Transverse colon (tissue), 4 donors: ENCODE measurements around the gene CDK10. TPM values are rescaled to one million over a fixed set of nuclear protein-coding genes. Genes with fewer than 3 reads are reported as not detected.

Source experiments
- DNase-seq: peaks from one replicate; pipeline ENCODE4 v3.0.0-alpha.2; 2019
- H3K27ac ChIP-seq, 4 donors: fragments of 200-600 bp; sonication (generic); 2 replicates each; pipeline ENCODE4 v1.5.1; 2016 to 2018; ENCODE audit warnings: inconsistent platforms in 4 of 4
- H3K27me3 ChIP-seq: fragments of 200-600 bp; sonication (generic); 2 replicates; pipeline ENCODE4 v1.5.1; 2017; ENCODE audit warnings: inconsistent platforms
- H3K36me3 ChIP-seq, 4 donors: fragments of 200-600 bp; sonication (generic); 2 replicates each; pipeline ENCODE4 v1.5.1; 2017 to 2019; ENCODE audit warnings: inconsistent platforms in 4 of 4
- H3K4me1 ChIP-seq, 4 donors: fragments of 200-600 bp; sonication (generic); 2 replicates each; pipeline ENCODE4 v1.5.1; 2017 to 2020; ENCODE audit warnings: inconsistent platforms in 4 of 4
- H3K4me3 ChIP-seq, 4 donors: fragments of 200-600 bp; sonication (generic); 1 replicate in 1 of 4; 2 replicates in 3 of 4; pipeline versions ENCODE4 v1.5.1 to v1.6.1; 2017 to 2019; ENCODE audit warnings: inconsistent platforms in 4 of 4
- H3K9me3 ChIP-seq, 2 donors: fragments of 200-600 bp; sonication (generic); 2 replicates each; pipeline ENCODE4 v1.5.1; 2017 to 2019; ENCODE audit warnings: inconsistent platforms in 2 of 2
- EP300 ChIP-seq: sonication (generic); formaldehyde crosslinking; IDR thresholded peaks from one replicate; pipeline ENCODE4 v1.6.1; 2017; ENCODE audit warnings: antibody characterized with exemption, low read depth
- POLR2A ChIP-seq: fragments of 450-650 bp; IDR thresholded peaks from one replicate; pipeline ENCODE4 v1.6.1; 2016; ENCODE audit warnings: antibody characterized with exemption, mild to moderate bottlenecking, moderate library complexity
- POLR2AphosphoS5 ChIP-seq, 3 donors: sonication (generic); formaldehyde crosslinking; IDR thresholded peaks; one replicate each; pipeline ENCODE4 v1.6.1; 2016; ENCODE audit warnings: antibody characterized with exemption in 3 of 3
- WGBS, 2 donors: methylation state at CpG; one replicate each; pipeline ENCODE4 v1.1.5; 2018; ENCODE audit warnings: low coverage in 1 of 2; 5-methylcytosine and 5-hydroxymethylcytosine counted together
- in situ Hi-C, 4 donors: fragments of 200-750 bp; cut with MboI; loops; one replicate each; pipeline versions ENCODE4 v1.15.0 to v1.15.1; 2017; ENCODE audit warnings: low sequenced_read_pairs in 3 of 4, low pct_ligation_motif_present in 1 of 4, low pct_unique_long_range_greater_than_20kb in 1 of 4
- intact Hi-C: fragments of 100-400 bp; cut with DNase I; formaldehyde crosslinking; loops from one replicate; pipeline ENCODE4 v1.15.1; 2023; ENCODE audit warnings: low total_unique reads
- total RNA-seq, 4 donors: library from RNA; depleted of rRNA; stranded (reverse); fragments of >200 nt; gene quantifications; one replicate each; pipeline ENCODE4 v1.1.0, GENCODE V29; 2016
- TF ChIP-seq, protein P1 (sequence below), 5 experiments: fragments of 200-600 bp in 3 of 5; fragments of 450-650 bp in 2 of 5; sonication (generic) in 3 of 5; IDR thresholded peaks; 1 replicate in 2 of 5; 2 replicates in 3 of 5; pipeline ENCODE4 v1.5.1; 2016 to 2017; ENCODE audit warnings: antibody characterized with exemption in 5 of 5, inconsistent platforms in 3 of 5, mild to moderate bottlenecking in 2 of 5, moderate library complexity in 1 of 5

CDK10 gene
- total RNA-seq, 4 donors from 2014 or later, result 69.6 to 304 (median 74.2) TPM

- TF ChIP-seq EP300, result no peak
- no peak for TF ChIP-seq POLR2A
- TF ChIP-seq, protein P1, sequence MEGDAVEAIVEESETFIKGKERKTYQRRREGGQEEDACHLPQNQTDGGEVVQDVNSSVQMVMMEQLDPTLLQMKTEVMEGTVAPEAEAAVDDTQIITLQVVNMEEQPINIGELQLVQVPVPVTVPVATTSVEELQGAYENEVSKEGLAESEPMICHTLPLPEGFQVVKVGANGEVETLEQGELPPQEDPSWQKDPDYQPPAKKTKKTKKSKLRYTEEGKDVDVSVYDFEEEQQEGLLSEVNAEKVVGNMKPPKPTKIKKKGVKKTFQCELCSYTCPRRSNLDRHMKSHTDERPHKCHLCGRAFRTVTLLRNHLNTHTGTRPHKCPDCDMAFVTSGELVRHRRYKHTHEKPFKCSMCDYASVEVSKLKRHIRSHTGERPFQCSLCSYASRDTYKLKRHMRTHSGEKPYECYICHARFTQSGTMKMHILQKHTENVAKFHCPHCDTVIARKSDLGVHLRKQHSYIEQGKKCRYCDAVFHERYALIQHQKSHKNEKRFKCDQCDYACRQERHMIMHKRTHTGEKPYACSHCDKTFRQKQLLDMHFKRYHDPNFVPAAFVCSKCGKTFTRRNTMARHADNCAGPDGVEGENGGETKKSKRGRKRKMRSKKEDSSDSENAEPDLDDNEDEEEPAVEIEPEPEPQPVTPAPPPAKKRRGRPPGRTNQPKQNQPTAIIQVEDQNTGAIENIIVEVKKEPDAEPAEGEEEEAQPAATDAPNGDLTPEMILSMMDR (IDR thresholded peaks at IDR 0.05), result no peak
- TF ChIP-seq POLR2AphosphoS5 (IDR thresholded peaks at IDR 0.05), result no peak
- intact Hi-C loops, result no loop called here
- Histone ChIP-seq H3K36me3 (peaks cover 0 to 22% (median 9%) of the 10 kb centered on the region in 4 donors), H3K27ac (no peak overlapping the region), H3K4me3 (no peak overlapping the region), H3K9me3 (no peaks in the 10 kb centered on the region), H3K4me1 (peaks cover 6 to 20% (median 16%) of the 10 kb centered on the region in 4 donors), H3K27me3 (no peaks in the 10 kb centered on the region)
- no peak for DNase-seq
- WGBS, 2 donors, result 95 to 100% methylated on average over 3 to 21 of the region's 21 CpGs
- in situ Hi-C loops, result no loop called here
These were observed 4.9 kb downstream of the CDK10 start for GRCh38 chr16:89691231-89691985.

GRCh38 chr16:89691986-89692569 is 5.6 kb downstream of the CDK10 start:
- Histone ChIP-seq H3K4me1 (peaks cover 6 to 19% (median 16%) of the 10 kb centered on the region in 4 donors), H3K27me3 (no peaks in the 10 kb centered on the region), H3K4me3 (no peak overlapping the region), H3K36me3 (peaks cover 0 to 22% (median 9%) of the 10 kb centered on the region in 4 donors), H3K9me3 (no peaks in the 10 kb centered on the region), H3K27ac (no peak overlapping the region)
- TF ChIP-seq POLR2AphosphoS5 (IDR thresholded peaks at IDR 0.05) (no peak), EP300 (no peak), POLR2A (no peak)
- TF ChIP-seq, protein P1 (IDR thresholded peaks at IDR 0.05), result no peak
- DNase-seq, result no peak
- intact Hi-C loops, result no loop called here
- in situ Hi-C loops, result no loop called here
- 82% methylated on average over 13 of the region's 13 CpGs; no CpG with 5 or more reads in 1 of the 2 donors for WGBS, 2 donors

- peaks cover 0 to 22% (median 9%) of the 10 kb centered on the region in 4 donors for H3K36me3 ChIP-seq
- H3K4me1 ChIP-seq, result peaks cover 0 to 9% (median 4%) of the 10 kb centered on the region in 4 donors
- no peak overlapping the region for H3K4me3 ChIP-seq
- WGBS, 2 donors, result 89% methylated on average over 11 of the region's 11 CpGs; no CpG with 5 or more reads in 1 of the 2 donors
- in situ Hi-C loops, result no loop called here
- no peak overlapping the region for H3K27ac ChIP-seq
- intact Hi-C loops, result no loop called here
- no peaks in the 10 kb centered on the region for H3K9me3 ChIP-seq
- H3K27me3 ChIP-seq, result no peaks in the 10 kb centered on the region
- DNase-seq, result no peak
- TF ChIP-seq, protein P1 (IDR thresholded peaks at IDR 0.05), result no peak
- no peak for TF ChIP-seq EP300
- TF ChIP-seq POLR2AphosphoS5 (IDR thresholded peaks at IDR 0.05), result no peak
- no peak for TF ChIP-seq POLR2A
These were observed 6.8 kb downstream of the CDK10 start for GRCh38 chr16:89693289-89693731.
